AG20443 (cell line): ENCODE data around the gene USP32.

Experiments
- DNase-seq: peaks from one replicate; pipeline ENCODE4 v3.0.0; 2012; ENCODE audit warnings: low spot score, mixed read lengths

USP32 gene

DNA sequence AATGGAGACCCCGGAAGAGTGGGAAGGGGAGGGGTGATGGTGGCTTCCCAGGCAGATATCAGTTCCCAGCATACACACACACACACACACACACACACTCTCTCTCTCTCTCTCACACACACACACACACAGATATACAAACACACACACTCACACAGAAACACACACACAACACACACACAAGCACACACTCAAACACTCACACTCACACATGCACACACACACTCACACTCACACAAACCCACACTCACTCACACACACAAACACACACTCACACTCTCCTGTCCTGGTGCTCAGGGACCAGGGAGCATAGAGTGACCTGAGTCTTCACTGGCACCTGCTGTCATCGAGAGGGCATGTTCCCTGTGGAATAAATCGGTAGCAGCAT is 236.5 kb downstream of the USP32 start:
- no peak for DNase-seq

DNA sequence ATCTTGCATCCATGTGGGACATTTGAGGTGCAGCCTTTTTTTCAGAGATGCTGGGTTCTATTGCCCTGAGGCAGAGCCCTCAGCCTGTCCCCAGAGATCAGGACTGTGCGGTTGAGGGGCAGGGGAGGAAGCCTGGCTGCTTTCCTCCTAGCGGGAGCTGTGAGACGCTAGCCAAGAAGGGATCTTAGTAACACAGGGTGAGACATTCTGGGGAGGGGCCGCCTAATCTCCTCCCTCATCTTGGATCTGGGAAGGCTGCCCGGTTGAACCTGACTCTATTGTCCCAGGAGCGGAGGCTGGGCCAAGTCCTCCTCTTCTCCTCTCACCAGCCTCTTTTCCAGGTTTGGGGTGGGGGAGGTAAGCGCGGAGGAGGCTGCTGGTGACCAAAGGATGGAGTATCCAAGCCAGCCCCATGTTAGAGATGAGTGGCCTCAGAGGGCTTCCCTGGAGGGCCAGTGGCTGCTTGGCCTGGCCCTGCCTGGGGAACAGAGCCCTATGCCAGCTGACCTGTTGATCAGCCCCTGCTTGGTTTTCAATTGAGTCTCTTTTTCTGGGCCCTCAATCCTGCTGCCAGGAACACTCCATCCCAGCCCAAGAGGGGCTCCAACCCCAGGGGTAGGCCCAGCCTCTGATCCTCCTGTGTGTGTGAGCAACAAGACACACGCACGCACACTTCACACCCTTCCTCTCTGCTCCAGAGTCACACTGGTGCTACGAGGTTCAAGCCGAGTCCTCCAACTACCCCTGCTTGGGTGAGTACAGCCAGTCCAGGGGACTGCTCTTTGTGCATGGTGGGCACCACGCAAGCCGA is 237.1 kb downstream of the USP32 start:
- DNase-seq, result peak; percentile 94

DNA sequence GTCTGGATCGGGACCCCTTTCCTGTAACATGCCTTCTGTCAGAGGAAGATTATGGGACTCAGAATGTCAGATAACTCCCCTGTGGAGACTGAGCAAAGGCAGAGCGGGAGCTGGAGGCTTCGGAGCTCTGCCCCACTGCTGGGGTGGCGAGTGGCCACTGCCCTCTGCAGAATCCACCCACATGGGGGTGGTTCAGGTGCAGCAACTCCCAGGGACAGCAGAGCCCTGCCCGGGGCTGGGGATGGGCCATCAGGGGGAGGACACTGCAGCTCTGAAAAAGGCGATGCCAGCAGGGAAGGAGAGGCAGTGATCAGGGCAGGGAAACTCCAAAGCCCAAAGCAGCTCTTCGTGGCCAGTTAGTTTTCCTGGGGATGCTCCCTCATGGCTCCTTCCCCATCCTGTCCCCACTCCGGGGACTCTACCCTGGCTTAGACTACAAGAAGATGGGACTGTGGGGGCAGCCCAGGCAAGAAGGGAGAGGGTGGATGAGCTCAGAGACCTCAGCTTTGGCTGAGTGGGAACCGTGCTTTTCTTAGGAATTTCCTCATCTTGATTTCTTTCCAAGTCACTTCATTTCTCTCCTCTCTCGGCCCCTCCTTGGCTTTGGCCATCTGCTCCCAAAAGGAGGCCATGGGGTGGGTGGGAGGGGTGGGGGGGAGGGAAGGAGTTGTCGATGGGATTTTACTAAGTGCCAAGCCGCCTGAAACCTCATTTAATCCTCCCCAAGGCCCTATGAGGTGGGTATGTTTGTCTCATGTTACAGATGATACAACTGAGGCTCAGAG is 238.1 kb downstream of the USP32 start:
- peak; percentile 86 for DNase-seq

DNA sequence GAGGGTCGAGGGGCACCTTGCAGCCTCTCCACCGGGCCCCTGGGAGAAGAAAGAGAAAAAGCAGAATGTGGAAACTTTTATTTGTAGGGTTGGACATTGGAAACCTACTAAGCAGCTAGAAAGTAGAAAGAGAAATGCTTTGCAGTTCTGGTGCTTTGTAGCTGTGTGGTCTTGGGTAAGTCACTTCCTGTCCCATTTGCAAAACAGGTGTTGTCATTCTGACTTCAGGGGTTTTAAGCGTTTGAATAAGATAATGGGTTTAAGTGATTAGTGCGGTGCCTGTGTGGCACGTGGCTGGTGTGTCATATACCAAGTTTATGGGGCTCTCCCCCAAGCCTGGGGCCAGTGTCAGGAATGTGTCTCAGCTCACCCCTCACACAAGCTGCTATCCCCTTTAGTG is 240.6 kb downstream of the USP32 start:
- no peak for DNase-seq

DNA sequence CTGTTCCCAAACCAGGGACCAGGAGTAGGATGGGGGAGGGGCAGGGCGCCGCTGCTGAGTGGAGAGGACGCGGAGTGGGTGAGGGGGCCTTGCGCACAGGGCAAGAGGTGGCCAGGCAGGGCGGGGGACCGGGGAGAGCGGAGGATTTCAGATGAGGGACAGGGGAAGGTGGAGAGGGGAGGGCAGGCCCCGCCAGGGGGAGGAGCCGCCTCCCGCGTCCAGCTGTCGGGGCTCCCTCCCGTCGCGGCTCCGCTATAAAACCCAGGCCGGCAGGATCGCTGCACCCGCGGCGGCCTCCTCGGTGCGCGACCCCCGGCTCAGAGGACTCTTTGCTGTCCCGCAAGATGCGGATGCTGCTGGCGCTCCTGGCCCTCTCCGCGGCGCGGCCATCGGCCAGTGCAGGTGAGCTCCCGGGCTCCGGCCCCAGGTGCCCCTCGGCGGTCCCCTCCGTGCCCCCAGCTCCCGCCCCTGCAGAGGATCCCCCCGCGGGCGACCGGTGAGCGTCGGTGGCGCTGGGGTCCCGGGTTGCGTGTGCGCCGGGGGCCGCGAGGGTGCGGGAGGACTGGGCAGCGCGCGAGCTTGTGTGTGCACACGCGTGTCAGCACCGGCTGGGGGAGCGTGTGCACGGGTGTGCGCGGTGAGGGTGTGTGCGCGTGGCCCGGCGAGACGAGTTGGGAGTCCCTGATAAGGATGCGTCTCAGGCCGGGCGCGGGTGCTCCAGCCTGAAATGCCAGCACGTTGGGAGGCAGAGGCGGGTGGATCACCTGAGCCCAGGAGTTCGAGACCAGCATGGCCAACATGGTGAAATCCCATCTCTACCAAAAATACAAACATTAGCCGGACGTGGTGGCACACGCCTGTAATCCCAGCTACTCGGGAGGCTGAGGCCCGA is 242.0 kb downstream of the USP32 start, which contains the start of gene CA4:
TSS of gene CA4 (plus strand) at position 283 of the 892 bp plus-strand sequence. CDS start at position 345, 62 bp downstream.
- no peak for DNase-seq

DNA sequence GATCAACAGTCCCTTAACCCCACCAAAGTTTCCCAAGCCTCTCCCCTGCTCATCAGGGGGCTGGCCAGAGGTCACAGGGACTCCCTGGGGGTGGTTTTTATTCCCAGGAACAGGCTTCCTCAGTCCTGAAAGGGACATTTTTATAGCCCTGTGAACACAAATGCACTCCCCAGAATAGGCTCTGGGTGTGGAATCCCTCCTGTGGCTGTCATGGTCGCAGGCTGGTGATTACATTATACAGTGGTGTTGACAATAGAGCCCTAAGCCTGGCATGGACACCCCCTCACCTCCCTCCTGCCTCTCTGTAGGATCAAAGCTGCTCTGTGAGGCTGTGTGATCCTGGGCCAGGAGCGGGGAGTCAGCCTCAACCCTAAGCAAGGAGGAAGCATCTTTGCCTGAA is 243.6 kb downstream of the USP32 start:
- no peak for DNase-seq

DNA sequence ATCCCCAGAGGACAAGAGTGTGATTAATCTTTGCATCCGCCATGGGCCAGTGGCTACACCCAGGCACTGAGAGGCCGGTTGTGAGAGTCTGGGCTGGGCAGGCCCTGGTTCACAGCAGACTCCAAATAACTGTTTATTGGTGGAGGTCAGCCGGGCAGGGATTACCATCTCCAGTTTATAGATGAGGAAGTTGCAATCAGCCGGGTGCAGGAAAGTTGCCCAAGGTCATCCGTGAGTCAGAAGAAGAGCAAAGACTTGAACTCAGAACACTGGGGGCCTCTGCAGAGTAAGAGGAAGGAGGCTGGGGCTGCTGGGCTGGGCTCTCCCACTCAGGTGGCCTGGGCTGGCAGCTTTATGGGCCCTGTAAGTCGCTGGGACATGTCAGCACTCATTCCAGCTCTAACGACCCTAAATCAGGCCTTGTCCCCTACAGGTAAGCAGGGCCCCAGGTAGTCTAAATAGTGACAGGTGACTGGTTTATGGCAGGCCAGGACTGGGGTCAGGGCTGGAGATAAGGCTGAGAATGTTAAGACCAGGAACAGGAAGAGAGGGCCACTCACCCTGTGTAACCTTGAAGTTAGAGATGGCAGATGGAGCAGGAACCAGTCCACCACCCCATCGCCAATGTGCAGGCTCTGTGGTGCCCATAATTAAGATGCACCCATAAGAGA is 244.2 kb downstream of the USP32 start:
- no peak for DNase-seq

DNA sequence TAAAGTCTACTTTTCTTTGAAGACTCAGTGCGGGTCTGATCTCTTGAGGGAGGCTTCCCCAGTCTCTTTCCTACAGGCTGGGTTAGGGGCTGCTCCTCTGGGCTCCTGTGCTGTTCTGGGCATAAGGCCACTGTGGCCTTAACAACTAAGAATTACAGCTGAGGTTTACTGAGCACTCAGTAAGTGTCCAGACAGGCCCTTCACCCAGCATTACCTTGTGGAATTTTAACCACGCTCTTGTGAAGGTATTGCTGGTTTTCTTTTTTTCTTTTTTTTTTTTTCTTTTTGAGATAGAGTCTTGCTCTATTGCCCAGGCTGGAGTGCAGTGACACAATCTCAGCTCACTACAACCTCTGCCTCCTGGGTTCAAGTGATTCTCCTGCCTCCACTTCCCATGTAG is 245.7 kb downstream of the USP32 start:
- DNase-seq, result no peak

DNA sequence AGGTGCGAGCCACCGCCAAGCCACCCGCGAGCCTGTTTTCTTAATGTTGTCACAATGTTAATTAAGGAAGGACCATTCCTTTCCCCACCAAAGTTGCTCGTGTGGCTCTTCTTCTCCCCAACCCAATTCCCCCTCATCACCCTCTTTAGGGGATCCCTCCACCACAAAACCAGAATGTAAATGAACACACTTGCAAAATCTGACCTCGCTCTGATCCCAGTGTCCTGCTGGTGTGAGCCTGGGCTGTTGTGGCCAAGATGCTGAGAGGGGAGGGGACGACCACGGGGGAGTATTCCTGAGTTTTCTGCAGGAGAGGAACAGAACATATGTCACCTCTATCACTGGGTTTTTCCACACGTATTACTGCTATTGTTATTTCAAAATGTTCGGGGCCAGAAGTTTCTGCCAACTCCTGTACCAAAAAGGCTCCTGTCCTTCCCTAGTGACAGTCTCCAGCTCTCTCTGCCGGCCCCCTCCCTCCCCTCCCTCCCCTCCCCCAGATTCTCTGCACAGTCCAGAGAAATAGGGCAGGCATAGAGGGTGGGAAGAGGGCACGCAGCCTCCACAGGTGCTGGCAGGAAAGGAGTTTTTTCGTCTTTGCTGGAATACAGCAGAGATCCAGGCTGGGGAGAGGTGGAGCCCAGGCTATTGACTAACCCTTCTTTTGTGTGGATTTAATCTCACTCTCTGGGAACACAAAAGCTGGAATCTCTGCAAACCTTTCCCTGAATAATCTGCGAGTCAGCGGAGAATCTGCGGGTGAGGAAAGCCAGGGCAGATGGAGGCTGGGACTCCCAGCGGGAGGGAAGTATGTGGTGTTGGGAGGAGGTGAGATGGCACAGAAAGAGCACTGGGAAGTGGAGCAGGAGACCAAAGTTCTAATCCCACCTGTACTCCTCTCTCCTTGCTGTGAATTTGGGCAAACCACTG is 246.7 kb downstream of the USP32 start:
- peak; percentile 19 for DNase-seq

DNA sequence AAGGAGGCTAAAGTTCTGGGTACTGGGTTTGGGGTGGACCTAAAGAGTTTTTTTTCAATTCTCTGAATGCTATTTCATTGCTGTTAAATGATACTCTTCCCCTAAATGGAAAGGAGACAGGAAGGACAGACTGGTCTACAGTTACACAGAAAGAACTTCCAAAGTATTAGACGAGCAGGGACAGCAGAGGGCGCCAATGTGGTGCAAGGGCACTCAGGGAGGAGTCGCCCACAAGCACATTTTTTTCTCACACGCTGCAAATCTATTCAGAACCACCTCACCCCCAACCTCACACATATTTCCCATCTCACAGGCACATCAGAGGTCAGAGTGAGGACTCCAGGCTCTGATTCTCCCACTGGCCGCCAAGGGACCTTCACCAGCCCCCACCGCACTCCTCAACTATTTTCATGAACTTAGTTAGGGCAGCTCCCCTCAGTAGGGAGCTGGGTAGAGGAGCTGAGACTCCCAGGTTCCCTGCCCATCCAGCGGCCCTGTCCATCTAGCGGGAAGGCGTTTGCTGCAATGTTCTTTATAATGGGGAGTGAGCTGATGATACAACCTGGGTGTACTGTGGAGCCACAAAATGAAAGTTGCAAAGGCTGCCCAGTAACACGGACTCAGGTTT is 248.9 kb downstream of the USP32 start:
- peak; percentile 91 for DNase-seq

DNA sequence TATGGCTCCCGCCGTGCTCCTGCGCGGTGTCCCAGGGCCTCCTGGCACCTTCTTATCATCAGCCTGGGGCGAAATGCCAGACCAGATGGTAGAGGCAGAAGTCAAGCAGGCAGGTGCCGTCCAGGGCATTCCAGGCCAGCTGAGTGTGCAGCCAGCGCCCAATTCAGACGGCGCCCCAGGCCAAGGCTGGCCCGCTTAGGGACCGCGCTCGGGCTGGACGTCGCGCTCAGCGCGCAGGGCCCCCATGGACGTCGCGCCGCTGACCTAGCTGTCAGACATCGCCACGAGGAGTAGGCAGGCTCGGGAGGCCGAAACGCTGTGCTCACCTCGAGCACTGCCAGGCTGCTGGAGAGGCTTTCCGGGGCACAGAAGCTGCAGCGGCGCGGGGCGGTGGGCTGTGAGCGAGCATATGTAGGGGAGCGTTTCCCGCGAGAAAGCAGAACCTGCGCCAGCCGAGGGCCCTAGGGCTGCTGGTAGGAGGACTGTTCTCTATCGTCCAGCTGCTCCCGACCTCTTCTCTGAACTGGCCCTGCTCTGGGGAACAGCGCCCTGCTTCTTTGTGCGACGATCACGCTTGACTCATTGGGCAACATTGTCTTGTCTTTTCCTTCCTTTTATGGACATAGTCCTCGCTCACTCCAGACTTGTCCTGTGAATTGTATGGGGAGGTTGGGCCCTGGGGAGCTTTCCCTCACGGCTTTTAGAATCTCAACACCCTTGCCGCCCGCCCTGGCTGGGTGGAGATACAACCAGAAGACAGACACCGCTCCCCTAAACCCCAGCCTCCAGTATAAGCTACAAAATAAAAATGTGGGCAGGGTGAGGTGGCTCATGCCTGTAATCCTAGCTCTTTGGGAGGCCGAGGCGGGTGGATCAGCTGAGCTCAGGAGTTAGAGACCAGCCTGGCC is 250.6 kb downstream of the USP32 start:
- no peak for DNase-seq

DNA sequence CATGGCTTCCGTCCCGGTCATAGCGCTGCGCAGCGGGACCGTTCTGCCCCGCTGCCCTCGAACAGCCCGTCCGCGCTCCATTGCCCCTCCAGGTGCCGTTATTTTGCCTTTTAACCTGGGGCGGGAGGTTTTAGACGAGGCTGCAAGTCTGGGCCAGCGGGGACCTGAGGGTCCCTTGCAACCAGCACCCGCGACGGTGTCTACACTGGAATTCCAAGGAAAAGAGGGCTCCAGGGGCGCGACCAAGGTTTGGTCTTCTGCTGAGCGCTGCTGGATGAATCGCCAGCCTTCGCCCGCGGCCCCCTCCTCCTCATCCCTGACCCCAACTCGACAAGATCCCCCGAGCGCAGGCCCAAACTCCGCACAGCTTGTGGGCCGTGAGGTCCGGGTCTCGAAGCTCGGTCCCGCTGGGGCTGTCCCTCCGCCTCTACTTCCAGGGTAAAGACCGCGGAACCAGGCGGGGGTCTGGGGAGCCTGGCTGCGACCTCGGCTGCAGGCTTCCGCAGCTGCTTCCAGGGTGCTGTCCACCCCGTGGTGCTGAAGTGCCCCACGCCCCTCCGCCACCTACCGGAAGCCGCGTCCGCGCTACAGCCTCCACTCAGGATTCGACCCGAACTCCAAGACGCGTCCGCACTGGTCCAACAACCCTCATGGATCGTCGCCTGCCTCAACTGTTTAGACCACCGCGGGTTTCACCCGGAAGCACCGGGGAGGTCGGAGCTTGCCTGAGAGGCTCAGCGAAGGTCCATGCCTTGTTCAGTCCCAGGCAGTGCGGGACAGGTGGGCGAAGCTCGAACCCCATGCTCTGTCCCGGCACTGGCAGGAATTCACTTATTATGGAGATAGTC is 252.3 kb downstream of the USP32 start:
- peak; percentile 91 for DNase-seq

DNA sequence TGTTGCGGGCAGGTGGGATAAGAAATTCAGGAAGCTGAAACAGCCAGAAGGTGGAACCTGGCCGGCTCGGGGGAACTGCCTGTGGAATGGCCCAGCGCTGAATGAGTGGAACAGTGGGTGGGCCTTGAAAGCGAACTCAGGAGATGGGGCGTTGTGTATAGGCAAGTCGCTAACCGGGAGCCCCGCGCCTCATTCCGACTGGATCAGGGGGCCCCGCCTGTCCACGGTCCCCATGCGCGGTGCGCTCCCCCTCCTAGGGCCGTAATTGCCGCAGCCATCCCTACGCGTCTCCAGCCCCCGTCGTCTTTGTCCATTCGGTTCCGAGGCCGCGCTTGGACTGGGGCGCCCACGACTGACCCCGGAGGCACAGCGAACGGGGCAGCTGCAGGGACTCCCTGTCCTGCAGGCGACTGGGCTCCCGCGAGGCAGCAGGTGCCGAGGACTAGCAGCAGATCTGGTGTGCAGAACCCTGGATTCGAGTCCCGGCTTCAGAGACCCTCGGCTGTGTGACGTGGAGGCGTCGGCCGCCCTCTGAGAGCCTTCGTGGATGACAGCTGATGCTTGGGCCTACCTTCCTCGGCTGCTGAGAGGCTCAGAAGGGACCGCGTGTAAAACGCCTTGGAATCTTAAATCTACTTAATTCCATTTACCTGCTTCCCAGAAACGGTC is 253.0 kb downstream of the USP32 start:
- no peak for DNase-seq

DNA sequence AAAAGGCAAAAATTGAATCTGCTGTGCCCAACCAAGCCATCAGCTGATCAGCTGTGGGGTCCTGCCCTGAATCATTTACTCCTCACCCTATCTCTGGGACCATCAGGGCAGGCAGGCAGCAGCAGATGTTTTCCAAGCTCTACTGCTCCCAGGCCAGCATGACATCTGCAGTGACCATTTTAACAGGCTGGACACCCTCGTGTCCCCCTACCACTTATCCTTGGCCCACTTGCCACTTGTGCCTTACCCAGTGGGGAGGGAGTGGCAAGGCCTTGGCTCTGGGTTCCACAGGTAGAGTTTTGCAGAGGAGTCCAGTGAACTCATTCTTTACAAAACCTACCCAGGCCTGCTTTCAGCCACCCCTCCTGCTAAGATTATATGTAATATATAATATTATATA is 254.2 kb downstream of the USP32 start:
- DNase-seq, result no peak

DNA sequence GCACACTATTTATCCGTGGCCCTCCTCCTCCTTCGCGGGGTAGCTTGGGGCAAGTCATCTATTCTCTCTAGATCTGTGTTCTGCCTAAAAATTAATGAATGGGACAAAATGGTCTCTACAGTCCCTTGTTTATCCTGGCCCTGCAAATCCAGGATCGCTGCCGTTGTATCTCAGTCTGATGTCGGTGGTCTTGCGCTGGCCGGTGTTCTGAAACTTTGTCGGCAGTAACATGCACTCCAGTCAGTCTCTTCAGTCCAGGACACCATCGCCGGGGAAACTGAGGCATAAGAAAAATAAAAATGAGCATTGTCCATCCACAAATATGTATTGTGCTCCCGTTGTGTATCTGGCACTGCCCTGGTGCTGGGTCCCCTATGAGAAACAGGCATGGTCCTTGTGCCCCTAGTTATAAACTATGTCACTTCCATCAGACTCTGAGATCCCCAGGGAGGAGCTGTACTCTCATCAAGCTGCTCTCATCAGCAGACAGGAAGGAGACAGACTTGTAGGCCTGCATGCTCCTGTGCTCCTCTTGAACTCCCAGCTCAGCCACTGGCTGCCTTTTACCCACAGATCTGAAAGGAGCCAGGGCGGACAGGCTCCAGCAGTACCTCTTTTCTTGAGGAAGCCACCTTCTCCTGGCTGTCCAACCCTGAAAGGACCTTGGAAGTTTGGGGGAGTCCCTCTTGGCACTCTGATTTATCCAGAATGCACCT is 255.8 kb downstream of the USP32 start:
- no peak for DNase-seq

DNA sequence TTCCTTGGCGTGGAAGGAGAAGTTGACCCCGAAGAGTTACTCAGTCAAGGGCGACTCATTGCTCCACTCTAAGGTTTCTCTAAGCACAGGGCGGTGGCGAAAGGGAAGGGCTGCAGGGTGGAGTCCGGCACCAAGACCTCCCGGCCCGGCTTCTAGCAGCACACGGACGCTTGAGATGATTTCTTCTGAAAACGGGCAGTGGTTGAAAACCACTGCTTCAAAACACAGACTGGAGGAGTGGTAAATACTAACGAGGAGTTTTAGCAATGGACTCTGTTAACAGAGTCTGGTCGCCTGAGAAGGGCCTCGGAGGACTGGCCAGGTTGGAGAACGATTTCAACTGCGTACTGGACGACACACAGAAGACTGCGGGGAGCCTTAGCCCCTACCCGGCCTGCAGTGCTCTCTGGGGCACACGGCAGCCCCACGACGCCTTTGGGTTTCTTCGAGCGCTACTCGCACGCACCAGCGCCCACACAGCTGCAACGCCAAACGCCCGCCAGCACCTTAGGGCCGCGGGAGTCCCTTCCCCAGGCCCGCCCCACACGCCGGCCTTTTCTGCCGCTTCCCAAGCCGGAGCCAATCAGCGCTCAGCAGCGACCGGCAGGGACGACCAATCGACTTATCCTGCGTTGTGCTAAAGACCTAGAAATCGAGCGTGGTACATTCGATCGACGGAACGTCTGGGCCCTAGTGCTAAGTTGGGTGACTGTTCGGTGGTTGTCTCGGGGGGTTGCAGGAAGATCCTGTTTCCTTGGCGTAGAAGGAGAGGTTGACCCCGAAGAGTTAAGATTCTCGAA is 256.6 kb downstream of the USP32 start:
- peak; percentile 99 for DNase-seq
